Psoas muscle (tissue), 8 donors: Measurements from ENCODE around the gene ZNRD2. TPM values are rescaled to one million over a fixed set of nuclear protein-coding genes. Genes with fewer than 3 reads are reported as not detected.

Experiments used
- ATAC-seq, 4 donors: fragments of 200-7000 bp; cut with Tn5 transposase; one replicate each; pipeline ENCODE4 v1.9.1; 2020; ENCODE audit warnings: moderate library complexity in 3 of 4, mild to moderate bottlenecking in 2 of 4
- DNase-seq, 2 donors: peaks; one replicate each; pipeline ENCODE4 v3.0.0-alpha.2; 2020
- H3K27ac ChIP-seq: fragments of 200-600 bp; one replicate; pipeline ENCODE4 v1.8.0; 2022
- H3K27me3 ChIP-seq, 3 donors: fragments of 200-600 bp in 1 of 3; one replicate each; pipeline versions ENCODE4 v1.6.1 to v1.8.0; 2013 to 2022; ENCODE audit warnings: low read length in 2 of 3, mild to moderate bottlenecking in 2 of 3, moderate library complexity in 1 of 3; ENCODE audit not compliant: insufficient read depth in 3 of 3
- H3K36me3 ChIP-seq, 2 donors: fragments of 200-600 bp in 1 of 2; one replicate each; pipeline versions ENCODE4 v1.6.1 to v1.8.0; 2013 to 2022; ENCODE audit warnings: low read depth in 1 of 2, mild to moderate bottlenecking in 1 of 2, moderate library complexity in 1 of 2; ENCODE audit not compliant: insufficient read depth in 1 of 2
- H3K4me1 ChIP-seq: fragments of 200-600 bp; one replicate; pipeline ENCODE4 v1.8.0; 2022
- H3K4me3 ChIP-seq: fragments of 200-600 bp; one replicate; pipeline ENCODE4 v1.8.0; 2022; ENCODE audit warnings: mild to moderate bottlenecking
- H3K9me3 ChIP-seq: fragments of 200-600 bp; one replicate; pipeline ENCODE4 v1.8.0; 2022
- CTCF ChIP-seq: fragments of 200-600 bp; IDR thresholded peaks from one replicate; pipeline ENCODE4 v1.8.0; 2022; ENCODE audit warnings: antibody characterized with exemption
- WGBS, 3 donors: extraction: QIAGEN DNeasy Blood & Tissue Kit; methylation state at CpG; one replicate each; pipeline versions ENCODE4 v1.1.6 to v1.1.7; 2013; 5-methylcytosine and 5-hydroxymethylcytosine counted together
- intact Hi-C, 2 donors: fragments of 100-400 bp; cut with DNase I; formaldehyde crosslinking; loops; one replicate each; pipeline versions ENCODE4 v1.11.0 to v1.14.2; 2022
- polyA plus RNA-seq, 3 donors: library from polyadenylated mRNA; stranded (reverse); fragments of 200-250 nt; gene quantifications; one replicate each; pipeline ENCODE4 v1.2.3, GENCODE V29; 2013
- total RNA-seq, 4 donors: library from RNA; stranded (reverse); fragmentation: NEBNext Ultra II Directional in 2 of 4; extraction: Animal tissue kit (Norgen Biotek cat#: 25700) in 2 of 4; gene quantifications; one replicate each; pipeline versions ENCODE4 v1.2.1 to v1.2.4, GENCODE V29; 2021 to 2023
- donor health status: healthy with polysubstance abuse.
- donor health status: DM: no; HTN: no; CAD: no; lungs with moderate emphysema.
- donor health status: Bipolar disorder and iron deficiency.
- donor health status: healthy.
- donor health status: DM: yes; HTN: yes; CAD: no.
- donor health status: DM: no; HTN: no; CAD: no.
- donor health status: DM: no; HTN: no; CAD: no.
- donor health status: DM: yes; HTN: yes; CAD: no.

Gene ZNRD2
- total and polyA plus RNA-seq, 7 donors = 31.6 to 118 (median 43.5) TPM

- no peak for DNase-seq
- no peak for TF ChIP-seq CTCF
- no peaks in the 10 kb centered on the region for H3K9me3 ChIP-seq
- H3K4me1 ChIP-seq = peaks cover 4% of the 10 kb centered on the region
- peaks cover 0 to 73% of the 10 kb centered on the region in 2 donors for H3K36me3 ChIP-seq
- no peak overlapping the region for H3K4me3 ChIP-seq
- no peaks in the 10 kb centered on the region for H3K27me3 ChIP-seq
- WGBS, 3 donors = 80 to 85% (median 83%) methylated on average over 47 to 52 of the region's 52 CpGs
- H3K27ac ChIP-seq = no peak overlapping the region
- intact Hi-C loops = no loop called here
- no peak for ATAC-seq
Observed at GRCh38 chr11:65547446-65548125, 22.7 kb upstream of the ZNRD2 start.

- 89 to 93% (median 92%) methylated on average over 3 of the region's 3 CpGs for whole genome bisulfite sequencing, 3 donors
- DNase-seq (no peak), ATAC-seq (no peak)
- H3K4me1 ChIP-seq = peaks cover 5% of the 10 kb centered on the region
- TF ChIP-seq CTCF = no peak
- H3K36me3 ChIP-seq = peaks cover 0 to 74% of the 10 kb centered on the region in 2 donors
- H3K4me3 ChIP-seq = no peak overlapping the region
- H3K9me3 ChIP-seq = no peaks in the 10 kb centered on the region
- no peaks in the 10 kb centered on the region for H3K27me3 ChIP-seq
- intact Hi-C loops = no loop called here
- H3K27ac ChIP-seq = no peak overlapping the region
Observed at GRCh38 chr11:65548395-65548794, 21.9 kb upstream of the ZNRD2 start.

GRCh38 chr11:65549096-65549495 lies 21.2 kb upstream of the ZNRD2 start:
- intact Hi-C loops = no loop called here
- Histone ChIP-seq H3K9me3 (no peaks in the 10 kb centered on the region), H3K27me3 (no peaks in the 10 kb centered on the region), H3K4me1 (peaks cover 5% of the 10 kb centered on the region), H3K27ac (no peak overlapping the region), H3K4me3 (no peak overlapping the region), H3K36me3 (peaks cover 0 to 75% of the 10 kb centered on the region in 2 donors)
- no peak for TF ChIP-seq CTCF
- 95 to 97% (median 96%) methylated on average over 3 of the region's 3 CpGs for WGBS, 3 donors
- no peak for DNase-seq
- ATAC-seq = no peak

- intact Hi-C loops = no loop called here
- H3K36me3 ChIP-seq = peaks cover 0 to 61% of the 10 kb centered on the region in 2 donors
- H3K27ac ChIP-seq = no peak overlapping the region
- H3K4me1 ChIP-seq = peaks cover 24% of the 10 kb centered on the region
- no peak overlapping the region for H3K4me3 ChIP-seq
- ATAC-seq = peak; percentile 54 to 80 (median 70)
- peak in 1 of 2 donors; percentile 74 for DNase-seq
- WGBS, 3 donors = 42 to 55% (median 51%) methylated on average over 17 of the region's 17 CpGs
- peak; percentile 35 for TF ChIP-seq CTCF
- no peaks in the 10 kb centered on the region for H3K9me3 ChIP-seq
- no peaks in the 10 kb centered on the region for H3K27me3 ChIP-seq
Observed at GRCh38 chr11:65551572-65552387, 18.5 kb upstream of the ZNRD2 start.
